ENCODE data around the gene NTS. TPM values are rescaled to one million over a fixed set of nuclear protein-coding genes. Genes with fewer than 3 reads are reported as not detected.

Gene NTS
- polyA plus RNA-seq, 4 donors = 0.81 to 180 (median 6.5) TPM

Other genes starting within 250 kb of the NTS start
- gene RASSF9, start 37.9 kb upstream of the NTS start, polyA plus RNA-seq = 1 to 10 TPM in 2 of 4 donors, under 1 TPM in 2; 0.27 to 1.5 (median 0.83) TPM

Measured in small intestine (tissue), 4 donors.